GM21423 (cell line): Measurements from ENCODE around the gene PTTG1.

Source experiments
- ATAC-seq: cut with Tn5 transposase; IDR thresholded peaks from one replicate; pipeline ENCODE4 v1.9.1; 2021; ENCODE audit warnings: mild to moderate bottlenecking, moderate library complexity; ENCODE audit not compliant: unreplicated experiment

Gene PTTG1

DNA sequence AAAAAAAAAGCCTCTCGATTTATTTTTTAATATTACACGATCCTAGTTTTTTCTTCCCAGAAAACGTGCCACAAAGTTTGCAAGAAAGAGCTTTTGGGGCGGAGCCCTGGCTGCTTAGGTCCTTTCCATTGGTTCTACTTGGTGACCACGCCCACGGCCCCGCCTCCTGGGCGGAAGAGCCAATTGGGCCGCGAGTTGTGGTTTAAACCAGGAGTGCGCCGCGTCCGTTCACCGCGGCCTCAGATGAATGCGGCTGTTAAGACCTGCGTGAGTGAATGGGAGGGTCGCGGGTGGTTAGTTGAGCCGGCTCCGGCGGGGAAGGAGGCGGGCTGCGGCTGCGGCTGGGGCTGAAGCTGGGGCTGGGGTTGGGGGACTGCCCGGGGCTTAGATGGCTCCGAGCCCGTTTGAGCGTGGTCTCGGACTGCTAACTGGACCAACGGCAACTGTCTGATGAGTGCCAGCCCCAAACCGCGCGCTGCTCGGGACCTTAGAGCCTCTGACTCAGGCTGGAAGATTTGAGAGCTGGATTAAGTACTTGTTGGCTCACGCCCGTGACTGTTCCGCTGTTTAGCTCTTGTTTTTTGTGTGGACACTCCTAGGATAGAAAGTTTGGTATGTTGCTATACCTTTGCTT is at the start of gene PTTG1:
TSS of gene PTTG1 (plus strand) at position 231 of the 634 bp plus-strand sequence. CDS start 458 bp downstream, outside the sequence.
- peak; percentile 64 for ATAC-seq

DNA sequence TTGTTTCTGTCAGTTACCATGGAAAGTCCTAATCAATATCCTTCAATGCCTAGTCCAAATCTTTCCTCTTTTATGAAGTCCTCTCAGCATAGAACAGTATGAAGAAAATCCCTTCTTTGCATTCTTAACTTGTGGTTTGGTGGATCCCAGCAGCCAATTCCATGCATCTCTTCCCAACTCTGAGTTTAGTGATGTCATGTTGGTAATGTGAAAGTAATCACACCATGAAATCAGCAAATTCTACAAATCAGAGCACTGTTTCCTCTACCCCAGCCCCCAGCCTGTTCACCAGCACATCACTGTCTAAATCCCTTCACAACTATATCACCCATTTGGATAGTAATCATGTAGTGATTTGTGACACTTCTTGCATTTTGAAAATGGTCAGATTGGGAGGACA is 46.5 kb upstream of the PTTG1 start:
- no peak for ATAC-seq

DNA sequence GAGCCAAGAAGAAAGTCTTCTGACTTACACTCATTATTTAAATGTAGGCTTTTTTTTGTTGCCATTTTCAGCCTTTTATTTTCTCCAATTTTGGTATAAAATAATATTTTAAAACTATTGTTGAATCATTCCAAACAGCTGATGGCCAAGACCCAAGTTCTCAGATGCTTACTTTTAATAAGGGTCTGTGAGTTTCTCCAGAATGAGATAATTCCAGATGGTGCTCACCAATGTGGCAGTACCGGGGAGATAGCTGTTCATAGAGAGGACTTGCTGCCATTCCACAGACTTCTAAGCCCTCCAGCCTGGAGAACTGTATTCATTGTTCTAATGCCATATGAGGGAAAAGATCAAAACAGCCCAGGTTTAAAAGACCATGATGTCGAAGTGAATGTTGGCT is 46.0 kb upstream of the PTTG1 start:
- ATAC-seq: no peak

DNA sequence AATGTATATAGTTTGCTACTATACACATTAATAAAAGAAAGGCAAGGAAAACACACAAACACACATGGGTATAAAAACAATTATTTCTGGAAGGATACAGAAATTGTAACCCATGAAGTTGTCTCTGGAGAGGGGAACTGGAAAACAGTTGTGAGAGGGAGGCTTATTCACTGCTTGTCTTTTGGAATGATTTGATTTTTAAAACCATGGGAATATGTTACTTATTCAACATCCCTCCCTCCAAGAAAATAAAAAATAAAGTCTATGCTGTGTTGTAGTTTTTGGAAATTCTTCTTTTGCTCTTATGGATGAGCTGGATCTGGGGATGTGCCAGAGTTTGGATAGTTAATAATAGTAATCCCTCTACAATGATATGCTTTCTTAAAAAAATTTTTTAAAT is 45.2 kb upstream of the PTTG1 start:
- no peak for ATAC-seq

DNA sequence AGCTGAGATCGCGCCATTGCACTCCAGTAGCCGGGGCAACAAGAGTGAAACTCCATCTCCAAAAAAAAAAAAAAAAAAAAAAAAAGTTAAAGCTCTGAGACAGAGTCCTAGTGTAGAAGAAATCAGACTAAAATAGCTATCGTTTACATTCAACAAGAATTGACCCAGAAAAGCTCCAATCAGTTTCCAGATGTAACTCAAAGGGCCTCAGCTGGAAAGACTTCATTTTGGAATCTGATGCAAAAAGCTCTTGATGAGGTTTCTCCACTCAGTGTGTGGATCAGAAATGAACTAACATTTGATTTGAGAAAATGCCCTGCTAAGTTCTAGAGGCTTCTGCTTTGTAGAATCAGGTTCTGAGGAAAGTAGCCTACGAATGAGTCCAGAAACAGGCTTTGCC is 44.0 kb upstream of the PTTG1 start:
- ATAC-seq: no peak

DNA sequence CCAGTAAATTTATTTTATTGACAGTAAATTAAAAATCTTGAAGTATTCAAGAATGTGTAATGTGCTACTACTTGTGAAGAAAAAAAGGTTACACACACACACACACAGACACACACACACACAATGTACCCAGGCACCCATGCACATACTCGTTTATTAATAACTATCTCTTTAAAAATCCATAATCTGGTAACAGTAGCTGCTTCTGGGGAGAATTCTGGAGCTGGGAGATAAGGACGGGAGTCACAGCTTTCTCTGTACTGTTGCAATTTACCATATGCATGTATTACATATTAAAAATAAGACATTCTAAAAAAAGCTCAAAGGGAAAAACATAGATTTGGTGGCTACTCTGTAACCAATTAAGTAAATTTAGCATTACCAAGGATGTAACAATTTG is 43.3 kb upstream of the PTTG1 start:
- ATAC-seq: no peak

DNA sequence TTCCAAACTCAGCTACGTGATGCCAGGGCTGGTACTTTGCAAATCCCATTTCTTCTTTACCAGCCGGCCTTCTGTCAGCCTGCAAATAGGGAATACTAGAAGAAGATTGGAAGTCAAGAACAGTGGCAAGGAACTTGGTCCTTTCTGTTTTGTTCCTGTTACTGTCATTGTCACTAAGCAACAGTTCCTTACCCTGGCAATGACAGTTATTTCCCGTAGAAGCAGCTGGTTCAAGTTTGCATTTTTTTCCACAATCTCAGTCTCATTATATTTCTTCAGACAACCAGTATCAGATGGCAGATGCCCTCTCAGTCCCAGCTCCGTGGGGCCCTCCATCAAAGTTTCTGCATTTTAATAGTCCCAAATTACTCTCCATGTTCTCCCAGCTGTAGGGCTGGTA is 42.1 kb upstream of the PTTG1 start:
- ATAC-seq: no peak

DNA sequence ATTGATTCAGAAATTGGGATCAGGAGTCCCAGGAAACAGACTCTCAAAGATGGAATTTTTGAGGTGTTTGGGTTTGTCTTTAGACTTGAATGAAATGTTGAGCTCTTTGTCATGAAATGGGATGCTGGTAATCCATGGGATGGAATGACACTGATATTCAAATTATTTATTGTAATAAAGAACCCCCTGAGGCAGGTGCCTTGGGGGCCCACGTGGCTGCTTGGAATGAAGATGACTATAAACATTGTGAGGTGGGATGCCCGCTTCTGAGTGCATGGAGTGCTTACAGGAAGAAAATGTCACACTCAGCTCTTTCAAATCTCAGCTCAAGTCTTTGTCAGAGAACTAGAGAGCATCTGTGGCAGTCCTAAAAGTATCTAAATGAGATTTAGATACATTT is 41.6 kb upstream of the PTTG1 start:
- no peak for ATAC-seq

DNA sequence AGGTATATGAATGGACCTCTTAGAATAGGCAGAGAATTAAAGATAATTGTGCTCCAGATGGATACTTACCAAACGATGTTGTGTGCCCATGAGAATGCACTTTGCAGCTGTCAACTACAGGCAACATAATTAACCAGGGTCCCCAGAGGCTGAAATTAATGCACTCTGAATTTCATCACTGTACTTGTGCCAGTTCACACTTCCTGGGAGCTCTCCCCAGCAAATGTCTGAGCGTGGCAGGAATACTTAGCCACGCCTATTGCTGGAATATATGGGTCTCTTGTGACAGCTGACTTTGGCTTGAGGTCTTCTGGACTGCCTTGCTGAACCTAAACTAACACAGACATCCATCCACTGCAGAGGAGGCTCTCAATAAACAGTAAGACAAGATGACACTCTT is 39.3 kb upstream of the PTTG1 start:
- ATAC-seq: no peak

DNA sequence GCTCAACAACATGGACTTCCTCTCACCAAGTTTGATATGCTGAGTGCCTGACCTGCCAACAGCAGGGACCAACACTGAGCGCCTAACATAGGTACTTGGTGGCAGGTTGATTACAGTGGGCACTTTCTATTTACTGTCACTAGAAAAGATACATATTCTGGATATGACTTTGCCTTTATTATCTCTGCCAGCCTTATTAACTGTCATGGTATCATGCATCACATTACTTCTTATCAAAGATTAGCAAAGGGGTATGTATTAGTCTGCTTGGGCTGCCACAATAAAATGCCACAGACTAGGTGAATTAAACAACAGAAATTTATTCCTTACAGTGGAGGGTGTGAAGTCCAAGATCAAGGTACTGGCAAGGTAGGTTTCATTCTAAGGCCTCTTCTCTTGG is 37.0 kb upstream of the PTTG1 start:
- no peak for ATAC-seq

DNA sequence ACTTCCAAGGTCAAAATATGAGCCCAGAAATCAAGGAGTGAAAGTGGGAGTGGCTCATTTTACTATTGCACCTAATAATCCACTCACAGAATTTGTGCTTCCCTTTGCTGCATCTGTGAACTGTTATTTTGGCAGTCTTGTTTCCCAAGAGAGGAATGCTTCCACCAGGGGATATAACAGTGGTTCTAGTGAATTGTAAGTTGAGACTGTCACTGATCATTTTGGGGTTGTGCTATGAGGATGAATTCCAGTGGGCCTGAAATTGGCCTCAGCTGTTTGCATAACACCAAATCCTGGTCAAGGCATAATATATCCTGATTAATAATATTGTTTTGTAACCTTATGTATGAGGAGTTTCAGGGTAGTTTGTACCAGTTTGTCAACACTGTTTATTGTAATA is 36.2 kb upstream of the PTTG1 start:
- no peak for ATAC-seq

DNA sequence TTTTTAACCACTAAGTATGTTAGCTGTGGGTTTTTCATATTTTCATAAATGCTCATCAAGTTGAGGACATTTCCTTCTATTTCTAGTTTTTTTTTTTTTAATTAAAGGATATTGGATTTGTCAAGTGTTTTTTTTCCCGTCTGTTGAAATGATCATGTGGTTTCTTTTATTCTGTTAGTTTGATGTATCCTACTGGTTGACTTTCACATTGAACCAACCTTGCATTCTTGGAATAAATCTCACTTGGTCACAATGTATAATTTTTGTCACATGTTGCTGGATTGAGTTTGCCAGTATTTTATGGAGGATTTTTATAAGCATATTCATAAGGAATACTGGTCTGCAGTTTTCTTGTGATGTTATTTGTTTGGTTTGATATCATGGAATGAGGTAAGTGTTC is 34.2 kb upstream of the PTTG1 start:
- ATAC-seq: no peak

DNA sequence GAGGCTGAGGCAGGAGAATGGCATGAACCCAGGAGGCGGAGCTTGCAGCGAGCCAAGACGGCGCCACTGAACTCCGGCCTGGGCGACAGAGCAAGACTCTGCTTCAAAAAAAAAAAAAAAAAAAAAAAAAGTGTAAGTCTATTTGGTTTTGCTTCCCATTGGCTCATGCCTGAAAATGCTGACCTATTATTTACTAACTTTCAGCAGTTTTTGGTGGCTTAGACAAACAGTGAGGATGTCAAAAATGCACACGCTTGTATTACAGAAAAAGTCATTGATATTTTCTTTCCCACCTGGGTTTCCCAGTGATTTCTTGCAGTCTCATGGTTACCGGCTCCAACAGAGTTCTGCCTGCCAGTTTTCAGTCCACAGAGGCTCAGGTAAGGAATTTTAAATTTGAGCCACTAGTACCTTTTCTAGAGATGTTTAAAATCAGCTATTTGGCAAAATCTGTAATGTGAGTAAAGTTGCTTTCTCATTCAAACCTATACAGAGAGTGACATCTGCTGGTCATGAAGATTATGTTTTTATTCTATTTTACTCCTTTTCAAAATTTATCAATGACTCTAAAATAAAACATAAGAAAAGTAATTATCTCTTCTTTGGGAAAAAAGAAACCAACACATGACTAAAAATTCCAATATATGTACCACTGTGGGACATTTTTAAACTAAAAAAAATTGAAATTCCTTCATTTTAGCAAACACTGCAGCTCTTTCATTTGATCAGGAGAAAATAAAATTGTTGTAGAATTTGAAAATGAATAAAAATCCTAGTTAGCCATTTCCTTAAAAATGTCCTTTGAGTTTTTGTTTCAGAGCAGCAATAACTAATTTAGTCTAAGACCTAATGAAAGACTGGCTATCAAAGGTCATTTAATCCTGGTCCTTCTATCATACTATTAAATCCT is 30.6 kb upstream of the PTTG1 start:
- no peak for ATAC-seq

DNA sequence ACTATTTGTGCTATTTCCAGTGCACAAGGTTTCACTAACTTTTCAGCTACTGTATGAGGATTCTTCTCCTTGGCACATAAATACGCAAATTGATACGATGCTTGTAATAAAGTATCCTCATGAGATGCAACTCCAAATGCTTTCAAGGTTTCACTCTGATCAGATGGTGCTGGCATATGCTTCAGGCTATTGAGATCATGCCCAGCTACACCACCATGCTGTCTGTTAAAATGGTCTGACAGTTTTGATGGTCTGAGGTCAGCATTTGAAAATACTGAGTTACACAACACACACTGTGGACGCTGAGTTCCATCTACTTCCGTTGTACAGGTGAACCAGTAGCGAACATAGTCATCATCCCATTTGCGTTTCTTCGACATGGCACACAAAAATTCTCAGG is 26.5 kb upstream of the PTTG1 start:
- no peak for ATAC-seq

DNA sequence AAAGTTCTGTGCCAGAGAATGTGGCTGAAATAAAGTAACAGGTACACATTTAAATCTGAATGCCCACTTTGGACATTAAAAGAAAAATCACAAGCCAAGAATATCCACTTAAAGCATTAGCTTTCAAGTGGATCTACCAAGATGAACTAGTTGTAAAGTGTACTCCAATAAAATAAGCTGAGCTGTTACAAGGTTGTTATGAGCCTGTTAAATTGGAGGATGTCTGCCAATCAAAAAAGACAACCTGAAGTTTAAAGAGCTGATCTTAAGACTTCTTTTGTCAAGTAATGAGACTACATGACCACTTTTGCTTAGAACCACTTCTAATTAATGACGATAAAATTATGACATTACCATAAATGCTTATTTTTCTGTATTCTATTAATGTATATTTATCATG is 24.2 kb upstream of the PTTG1 start:
- ATAC-seq: no peak

DNA sequence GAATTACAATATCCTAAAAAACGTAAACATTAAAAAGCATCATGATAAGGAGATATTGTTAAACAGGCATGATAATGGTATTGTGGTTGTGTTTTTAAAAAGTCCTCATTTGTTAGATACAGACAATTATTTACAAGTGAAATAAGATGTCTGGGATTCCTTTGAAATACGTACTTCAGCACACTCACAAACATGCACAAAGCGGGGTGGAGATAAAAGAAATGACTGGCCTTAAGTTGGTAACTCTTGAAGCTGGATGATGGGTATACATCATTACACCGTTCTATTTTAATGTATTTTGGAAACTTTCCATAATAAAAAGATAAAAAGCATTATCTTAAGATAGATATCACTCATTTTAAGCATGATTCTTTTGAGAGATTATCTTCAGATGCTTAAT is 22.8 kb upstream of the PTTG1 start:
- ATAC-seq: no peak

DNA sequence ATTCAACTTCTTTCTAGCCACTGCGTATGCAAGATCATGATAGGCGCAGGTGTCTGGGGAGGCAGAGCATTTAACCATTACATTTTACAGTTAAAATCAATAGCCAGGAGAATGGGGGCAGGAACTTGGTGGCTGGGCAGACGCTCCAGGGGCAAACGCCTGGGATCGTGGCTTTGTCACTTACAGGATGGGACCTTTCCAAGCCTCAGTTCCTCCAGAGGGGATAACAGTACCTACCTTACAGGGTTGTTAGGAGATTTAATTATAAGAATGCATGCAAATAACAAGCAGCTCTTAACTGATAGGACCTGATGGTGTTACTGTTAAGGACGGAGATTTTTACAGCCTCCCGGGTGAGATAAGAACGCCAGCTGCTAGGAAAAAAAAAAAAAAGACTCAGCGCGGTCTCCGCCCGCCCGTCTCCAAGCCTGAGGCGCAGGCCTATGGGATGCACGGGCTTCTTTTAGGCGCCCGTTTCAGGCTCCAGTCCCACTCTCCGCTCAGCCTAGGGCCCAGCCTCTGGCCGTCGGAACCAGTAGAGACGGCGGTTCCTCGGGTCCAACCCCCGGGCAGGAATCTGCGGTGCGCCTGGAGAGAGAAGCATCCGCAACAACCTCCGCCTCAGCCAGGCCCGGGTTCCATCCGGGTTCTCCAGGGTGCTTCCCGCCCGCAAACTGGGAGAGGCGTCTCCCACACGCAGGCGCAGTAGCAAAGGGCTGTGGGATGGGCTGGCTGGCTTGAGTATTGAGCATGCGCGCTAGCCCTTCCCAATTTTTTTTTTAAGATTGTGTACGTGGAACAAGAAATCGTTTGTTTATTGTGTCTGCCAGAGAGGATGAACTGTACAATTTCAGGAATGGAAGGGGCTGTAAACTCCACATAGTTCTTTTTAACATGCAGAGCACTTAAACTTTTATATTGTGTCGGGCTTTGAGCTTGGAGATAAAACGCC is 22.0 kb upstream of the PTTG1 start, which contains the start of gene FAM200C:
TSS of gene FAM200C (minus strand) at position 653 of the 952 bp plus-strand sequence. CDS start 4,564 bp downstream, outside the sequence.
- ATAC-seq: peak; percentile 81

DNA sequence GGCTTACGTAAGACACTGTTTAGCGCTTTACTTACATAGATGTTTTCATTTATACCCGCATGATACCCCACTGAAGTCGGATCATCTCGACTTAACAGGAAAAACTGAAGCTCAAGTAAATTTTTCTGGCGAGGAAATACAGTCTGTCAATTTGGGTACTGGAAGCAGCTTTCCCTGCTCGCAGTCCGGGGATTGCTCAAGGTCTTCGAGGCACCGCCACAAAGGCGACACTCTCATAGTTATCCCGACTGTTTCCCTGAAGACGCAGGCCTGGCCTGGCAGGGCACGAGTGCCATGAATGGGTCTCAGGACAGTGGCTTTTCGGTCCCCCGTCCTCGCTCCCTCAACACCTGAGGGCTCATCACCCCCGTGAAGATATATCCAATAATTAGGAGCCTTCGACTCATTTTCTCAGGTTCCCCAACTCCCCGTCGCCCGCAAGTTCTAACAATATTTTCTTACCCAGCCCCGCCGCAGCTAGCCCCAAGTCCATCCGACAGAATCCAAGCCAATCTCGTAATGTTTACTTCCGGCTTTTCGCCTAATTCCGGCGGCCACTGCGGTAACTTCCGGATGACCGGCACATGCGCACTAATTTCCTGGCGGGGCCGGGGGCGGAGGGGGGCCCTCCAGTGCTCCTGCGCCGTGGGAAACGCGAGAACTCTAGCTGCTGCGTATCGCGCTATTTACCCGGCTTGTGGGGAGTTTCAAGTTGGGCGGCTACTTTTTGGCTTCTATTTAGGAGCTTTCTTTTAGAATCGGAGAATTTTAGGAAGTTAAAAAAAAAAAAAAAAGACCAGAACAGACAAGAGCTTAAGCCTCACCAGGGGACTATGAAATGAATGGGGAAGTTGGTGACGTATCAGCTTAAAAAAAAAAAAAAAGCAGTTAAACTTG is 2.8 kb upstream of the PTTG1 start, which contains the start of gene SLU7:
TSS of gene SLU7 (minus strand) at position 521 of the 897 bp plus-strand sequence. CDS start 3,787 bp downstream, outside the sequence.
- peak; percentile 70 for ATAC-seq

DNA sequence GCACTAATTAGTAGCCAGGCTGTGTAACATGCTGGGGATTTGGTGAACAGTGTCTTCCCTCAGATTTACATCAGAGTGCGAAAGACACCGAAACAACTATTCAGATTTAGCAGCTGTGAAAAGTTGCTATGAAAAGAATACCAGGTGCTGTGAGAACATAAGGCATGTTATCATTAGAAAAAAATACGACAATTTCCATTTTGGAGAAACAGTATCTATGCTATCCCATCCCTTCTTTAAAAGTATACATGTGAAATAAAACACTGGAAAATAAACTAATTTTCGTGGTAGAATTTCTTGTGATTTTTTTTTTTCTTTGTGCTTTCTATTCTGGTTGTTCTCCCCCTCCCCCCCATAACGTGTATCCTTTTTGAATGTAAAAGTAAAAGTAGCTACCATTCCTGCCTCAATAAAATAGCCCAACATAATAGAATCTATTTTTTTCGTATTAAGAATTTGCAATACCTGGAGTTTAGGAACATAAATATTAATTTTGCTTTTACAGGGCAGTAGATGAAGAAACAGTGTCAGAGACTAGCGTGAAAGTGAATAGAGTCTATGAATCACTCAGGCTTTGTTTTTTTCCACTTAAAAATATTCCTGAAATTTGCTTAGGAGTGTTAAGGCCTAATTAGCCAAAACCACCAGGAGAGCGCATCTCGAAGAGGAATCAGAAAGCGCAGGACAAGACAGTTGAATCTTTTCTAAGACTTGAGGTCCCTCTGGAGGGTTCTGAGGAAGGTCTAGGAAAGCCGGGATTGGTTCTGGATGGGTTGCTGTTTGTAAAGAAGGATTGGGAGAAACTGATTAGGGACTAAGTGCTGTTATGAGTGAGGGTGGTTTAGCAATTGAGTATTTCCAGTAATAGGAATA is 2.0 kb upstream of the PTTG1 start:
- ATAC-seq: no peak
